Thyroid gland (tissue), 4 donors: ENCODE results near the gene HSF5.

ENCODE experiments used
- CTCF ChIP-seq, 6 experiments: fragments of 200-600 bp in 3 of 6; fragments of 450-650 bp in 3 of 6; sonication (generic) in 3 of 6; IDR thresholded peaks; one replicate each; pipeline ENCODE4 v1.5.1; 2016 to 2019; ENCODE audit warnings: antibody characterized with exemption in 6 of 6, mild to moderate bottlenecking in 2 of 6, inconsistent platforms in 1 of 6, moderate library complexity in 1 of 6
- POLR2A ChIP-seq, 2 donors: fragments of 450-650 bp; IDR thresholded peaks; one replicate each; pipeline ENCODE4 v1.6.1; 2017; ENCODE audit warnings: antibody characterized with exemption in 2 of 2, mild to moderate bottlenecking in 2 of 2, moderate library complexity in 1 of 2

DNA sequence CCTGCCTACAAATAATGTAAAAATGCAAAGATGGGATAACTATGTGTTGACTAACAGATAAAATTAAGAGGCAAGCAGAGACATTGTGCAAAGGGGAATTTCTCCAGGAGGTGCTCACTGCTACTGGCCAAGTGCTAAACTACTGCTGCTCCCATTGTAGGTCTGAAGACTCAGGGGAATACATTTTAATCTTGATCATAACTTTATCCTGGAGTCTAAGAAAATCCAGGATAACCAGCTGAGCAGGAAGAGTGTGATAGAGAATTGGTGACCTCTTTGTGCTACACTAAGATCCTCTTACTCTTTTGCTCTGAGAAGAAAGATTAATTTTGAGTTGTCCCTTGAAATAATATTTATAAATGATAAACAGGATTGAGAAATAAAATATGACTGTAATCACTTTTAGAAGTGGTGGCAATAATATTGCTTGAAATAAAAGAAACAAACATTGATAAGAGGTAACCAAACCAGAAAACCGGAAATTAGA is 76.8 kb downstream of the HSF5 start:
- no peak for TF ChIP-seq CTCF (IDR thresholded peaks at IDR 0.05)
- TF ChIP-seq POLR2A (IDR thresholded peaks at IDR 0.05): no peak
